Stimulated activated CD4-positive, alpha-beta T cell treated with anti-CD3 and anti-CD28 coated beads, Interleukin-2, amount 100 ng/mL, for 48 hours (primary cell): ENCODE results near the gene TMEM101.
"Not testable (repeated sequence)": the region's sequence is repeated elsewhere in the genome, so short reads cannot be mapped to it uniquely, and the experiment has no call there.

Source experiments
- DNase-seq, 2 donors: peaks; one replicate each; pipeline ENCODE4 v3.0.0-alpha.2; 2020

The TMEM101 gene

DNA sequence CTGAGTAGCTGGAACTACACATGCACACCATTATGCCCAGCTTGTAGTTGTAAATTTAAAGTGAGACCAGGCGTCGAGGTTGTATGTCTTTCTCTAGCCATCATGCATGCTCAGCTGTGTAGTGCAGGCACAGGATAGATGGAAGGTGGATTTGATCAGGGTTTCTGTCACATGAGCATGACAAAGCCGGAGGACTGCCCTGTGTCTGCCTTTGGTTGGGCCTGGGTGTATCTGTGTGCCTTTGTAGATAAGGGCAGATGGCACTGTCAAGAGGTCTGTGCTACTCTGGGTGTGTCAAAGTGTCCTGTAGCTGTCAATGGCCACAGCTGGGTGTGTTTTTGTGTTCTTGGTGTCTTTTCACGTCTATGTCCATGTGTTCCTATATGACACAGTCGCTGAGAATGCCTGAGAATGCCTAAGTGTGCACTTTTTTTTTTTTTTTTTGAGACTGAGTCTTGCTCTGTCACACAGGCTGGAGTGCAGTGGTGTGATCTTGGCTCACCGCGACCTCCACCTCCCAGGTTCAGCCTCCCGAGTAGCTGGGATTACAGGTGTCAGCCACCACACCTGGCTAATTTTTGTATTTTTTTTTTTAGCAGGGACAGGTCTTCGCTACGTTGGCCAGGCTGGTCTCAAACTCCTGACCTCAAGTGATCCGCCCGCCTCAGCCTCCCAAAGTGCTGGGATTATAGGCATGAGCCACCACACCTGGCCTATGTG lies 14.5 kb downstream of the TMEM101 start:
- no peak for DNase-seq

GRCh38 chr17:43999024-43999423 lies 15.7 kb downstream of the TMEM101 start:
- no peak for DNase-seq

DNA sequence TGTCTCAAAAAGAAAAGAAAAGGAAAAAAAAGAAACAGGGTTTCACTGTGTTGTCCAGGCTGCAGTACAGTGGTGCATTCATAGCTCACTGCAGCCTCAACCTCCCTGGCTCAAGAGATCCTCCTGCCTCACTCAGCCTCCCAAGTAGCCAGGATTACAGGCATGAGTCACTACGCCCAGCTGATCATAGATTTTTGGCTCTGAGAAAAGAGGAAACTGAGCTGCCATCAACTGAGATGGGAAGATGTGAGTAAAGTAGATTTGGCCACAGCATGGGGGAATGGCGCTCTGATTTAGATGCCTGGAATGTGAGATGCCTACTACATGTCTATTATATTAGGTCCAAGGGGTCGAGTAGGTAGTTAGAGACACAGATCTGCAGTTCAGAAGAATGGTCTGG lies 16.2 kb downstream of the TMEM101 start:
- DNase-seq: no peak

DNA sequence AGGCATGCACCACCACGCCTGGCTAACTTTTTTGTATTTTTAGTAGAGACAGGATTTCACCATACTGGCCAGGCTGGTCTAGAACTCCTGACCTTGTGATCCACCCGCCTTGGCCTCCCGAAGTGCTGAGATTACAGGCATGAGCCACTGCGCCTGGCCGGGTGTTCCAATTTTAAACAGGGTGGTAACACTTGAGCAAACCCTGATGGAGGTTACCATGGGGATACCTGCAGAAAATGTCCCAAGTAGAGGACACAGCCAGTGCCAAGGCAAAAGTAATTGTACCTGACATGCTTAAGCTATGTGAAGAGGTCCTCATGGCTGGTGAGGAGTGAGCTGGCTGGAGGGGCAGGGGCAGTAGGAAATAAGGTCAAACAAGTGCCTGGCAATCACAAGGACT lies 17.6 kb downstream of the TMEM101 start:
- not testable (repeated sequence) for DNase-seq

- DNase-seq: no peak
Measured at GRCh38 chr17:43995150-43995471, 19.7 kb downstream of the TMEM101 start.

GRCh38 chr17:43994272-43995149 lies 20.3 kb downstream of the TMEM101 start:
- peak; percentile 63 to 70 for DNase-seq

- DNase-seq: no peak
Measured at GRCh38 chr17:43992641-43993040, 22.1 kb downstream of the TMEM101 start.

- DNase-seq: no peak
Measured at GRCh38 chr17:43988301-43988700, 26.5 kb downstream of the TMEM101 start.

DNA sequence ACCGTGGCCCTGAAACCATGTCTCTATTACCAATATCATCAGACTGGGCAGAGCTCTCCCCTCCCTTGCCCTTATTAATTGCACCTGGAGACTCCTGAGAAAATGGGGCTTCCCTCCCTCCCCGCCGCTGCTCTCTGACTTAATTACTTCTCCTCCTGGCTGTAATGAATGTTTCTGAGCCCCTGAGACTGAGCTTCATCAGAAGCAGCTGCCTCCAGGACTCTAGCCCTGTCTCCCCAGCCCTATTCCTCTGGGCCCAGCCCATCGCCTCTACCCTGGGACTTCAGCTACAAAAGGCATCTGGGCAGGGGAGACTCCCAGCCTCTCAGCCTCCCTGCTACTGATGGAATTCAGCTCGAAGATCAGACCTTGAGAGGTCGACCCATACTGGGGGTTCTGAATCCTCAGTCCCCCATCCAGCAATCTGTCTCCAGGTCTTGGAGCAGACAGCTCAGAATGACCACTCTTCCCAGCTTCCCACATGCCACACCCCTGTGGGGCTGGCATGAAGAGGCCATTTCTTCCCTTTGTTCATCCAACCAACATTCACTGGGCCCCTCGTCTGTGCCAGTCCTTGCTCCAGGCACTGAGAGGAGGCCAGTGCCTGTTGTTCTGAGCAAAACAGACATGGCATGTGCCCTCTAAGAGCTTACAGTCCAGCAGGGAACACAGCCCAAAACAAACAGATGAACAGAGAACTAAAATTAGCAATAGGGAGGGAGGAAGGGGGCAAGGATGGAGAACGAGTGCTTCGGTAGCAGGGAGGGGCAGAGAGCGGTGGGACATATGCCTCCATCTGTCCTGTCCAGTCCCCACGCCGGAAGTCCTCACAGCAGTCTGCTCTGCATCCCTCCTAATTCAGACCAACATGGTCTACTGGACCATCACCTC lies 27.4 kb downstream of the TMEM101 start:
- no peak for DNase-seq

GRCh38 chr17:43986225-43986981 lies 28.4 kb downstream of the TMEM101 start:
- DNase-seq: no peak

GRCh38 chr17:43984521-43984920 lies 30.2 kb downstream of the TMEM101 start:
- no peak for DNase-seq

GRCh38 chr17:43983515-43984411 lies 31.0 kb downstream of the TMEM101 start:
- DNase-seq: no peak

DNA sequence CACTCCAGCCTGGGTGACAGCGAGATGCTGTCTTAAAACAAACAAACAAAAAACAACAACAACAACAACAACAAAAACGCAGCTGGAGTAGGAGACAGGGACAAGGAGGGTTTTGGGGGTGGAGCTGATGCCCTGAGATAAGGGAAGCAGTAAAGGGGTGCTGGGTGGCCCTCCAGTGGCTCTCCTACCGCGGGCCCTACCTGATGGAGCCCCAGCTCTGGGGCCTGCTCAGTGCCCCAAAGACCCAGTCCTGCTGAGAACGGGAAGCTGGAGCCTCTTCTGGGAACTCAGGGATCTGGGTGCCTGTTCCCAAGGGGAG lies 31.6 kb downstream of the TMEM101 start:
- no peak for DNase-seq

DNA sequence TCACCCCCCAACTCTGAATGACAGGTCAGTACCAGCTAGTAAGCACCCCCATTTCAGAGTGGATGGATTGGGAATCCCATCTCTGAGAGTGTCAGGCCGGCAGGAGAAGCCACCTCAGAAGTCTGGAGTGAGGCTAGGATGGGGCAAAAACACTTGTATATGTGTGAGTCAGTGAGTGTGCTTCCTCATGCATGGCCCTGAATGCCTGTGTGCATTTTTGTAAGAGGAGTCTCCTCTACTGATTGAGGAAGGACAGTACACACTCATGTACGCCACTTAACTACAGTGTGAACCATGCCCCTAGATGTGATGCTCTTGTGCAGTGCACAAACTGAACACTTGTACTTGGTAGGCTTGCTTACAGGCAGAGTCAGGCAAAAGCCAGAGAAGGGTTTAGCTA lies 32.6 kb downstream of the TMEM101 start:
- no peak for DNase-seq

- DNase-seq: no peak
Measured at GRCh38 chr17:43979671-43980070, 35.1 kb downstream of the TMEM101 start.

- DNase-seq: no peak
Measured at GRCh38 chr17:43979011-43979410, 35.8 kb downstream of the TMEM101 start.

GRCh38 chr17:43978078-43978477 lies 36.7 kb downstream of the TMEM101 start:
- no peak for DNase-seq

DNA sequence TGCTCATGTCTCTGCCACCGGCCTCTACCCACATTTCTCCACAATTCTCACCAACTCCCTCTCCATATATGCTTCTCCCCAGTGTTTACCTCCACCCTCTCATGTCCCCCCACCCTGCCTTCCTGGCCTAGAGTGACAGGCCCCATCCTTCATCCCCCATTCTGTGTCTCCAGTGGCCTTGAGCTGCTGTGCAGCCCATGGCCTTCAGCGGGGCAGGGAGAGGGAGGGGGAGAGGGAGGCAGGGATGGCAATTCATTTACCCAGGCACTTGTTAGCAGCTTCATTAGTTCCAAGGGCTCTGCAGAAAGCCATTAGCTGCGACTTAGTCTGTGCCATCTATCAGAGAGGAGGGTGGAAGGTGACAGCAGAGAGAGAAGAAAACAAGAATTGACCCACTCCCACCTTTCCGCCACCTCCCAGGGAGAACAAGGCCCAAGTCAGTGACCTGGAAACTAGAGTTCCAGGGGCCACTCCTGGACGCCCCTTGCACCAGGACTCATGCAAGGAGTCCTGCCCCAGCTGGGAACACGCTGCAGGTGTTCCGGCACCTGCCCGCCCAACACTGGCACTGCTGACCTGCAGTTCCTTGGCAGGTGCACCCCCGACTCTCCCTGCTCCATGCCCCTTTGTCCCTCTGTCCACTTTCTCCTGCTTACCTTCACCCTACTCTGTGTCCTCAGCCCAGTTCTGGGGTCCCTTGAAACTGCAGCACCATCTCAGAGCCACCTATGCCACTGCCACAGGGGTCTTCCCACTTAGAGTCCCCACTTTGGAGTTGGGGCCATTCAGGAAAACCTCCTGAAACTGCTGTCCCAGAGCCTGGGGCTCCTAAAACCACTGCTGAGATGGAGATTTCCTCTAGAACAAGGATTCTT lies 37.6 kb downstream of the TMEM101 start:
- no peak for DNase-seq

- DNase-seq: no peak
Measured at GRCh38 chr17:43975898-43976297, 38.9 kb downstream of the TMEM101 start.

GRCh38 chr17:43974382-43975266 lies 40.1 kb downstream of the TMEM101 start:
- no peak for DNase-seq
